BJ (cell line): ENCODE results near the gene RETSAT. TPM values are rescaled to one million over a fixed set of nuclear protein-coding genes. Genes with fewer than 3 reads are reported as not detected.
"Not testable (repeated sequence)": the region's sequence is repeated elsewhere in the genome, so short reads cannot be mapped to it uniquely, and the experiment has no call there.

Source experiments
- CTCF ChIA-PET: fragments of 350-600 bp; formaldehyde crosslinking; extraction: SDS; loops from one replicate; lab custom pipeline; 2021; ENCODE audit warnings: antibody characterized with exemption, inconsistent platforms; lab: Yijun Ruan, JAX
- POLR2A ChIA-PET: fragments of 300-600 bp; sonication (Branson Sonifier 250); formaldehyde crosslinking; extraction: SDS; loops from one replicate; lab custom pipeline; 2021; ENCODE audit warnings: antibody characterized with exemption; lab: Charles Lee
- DNase-seq: peaks from one replicate; pipeline ENCODE4 v3.0.0-alpha.2; 2011; ENCODE audit warnings: low read depth
- H3K27me3 ChIP-seq: 2 replicates; pipeline ENCODE4 v1.6.0; 2011; ENCODE audit warnings: low read length; ENCODE audit not compliant: control insufficient read depth, insufficient read depth
- H3K36me3 ChIP-seq: 2 replicates; pipeline ENCODE4 v1.5.1; 2011; ENCODE audit warnings: low read length; ENCODE audit not compliant: control insufficient read depth, insufficient read depth
- H3K4me3 ChIP-seq: 2 replicates; pipeline ENCODE4 v1.5.1; 2011; ENCODE audit warnings: low read depth, mild to moderate bottlenecking, control low read depth, low read length
- CTCF ChIP-seq: IDR thresholded peaks from 2 replicates; pipeline ENCODE4 v1.5.1; 2011; ENCODE audit warnings: low read depth, mild to moderate bottlenecking, control low read depth, inconsistent platforms, low read length, moderate library complexity; ENCODE audit not compliant: insufficient read depth
- polyA plus RNA-seq: library from polyadenylated mRNA; depleted of rRNA; stranded (reverse); fragments of >200 nt; gene quantifications from 2 replicates; pipeline ENCODE4 v1.2.3, GENCODE V29; 2011

RETSAT gene
- polyA plus RNA-seq, 1 experiment, result 54.4 TPM

- ChIA-PET CTCF (interaction anchor here (0.9 to 1.0 kb wide), 2 partner anchors 92 to 249 kb away, joined by 3 read pairs; no protein-coding TSS in a partner anchor), POLR2A (interaction anchor here (0.5 kb wide), 1 partner anchor 236 kb away, joined by 5 read pairs; no protein-coding TSS in a partner anchor)
- H3K4me3 ChIP-seq, result peak overlapping the region; percentile 66
- peaks cover 6% of the 10 kb centered on the region for H3K36me3 ChIP-seq
- no peak for DNase-seq
- no peaks in the 10 kb centered on the region for H3K27me3 ChIP-seq
- TF ChIP-seq CTCF, result no peak
These were observed 27.0 kb downstream of the RETSAT start for GRCh38 chr2:85327160-85327821.

GRCh38 chr2:85326406-85327159, 27.7 kb downstream of the RETSAT start:
- POLR2A ChIA-PET, result interaction anchor here (0.5 kb wide), 1 partner anchor 237 kb away, joined by 5 read pairs; no protein-coding TSS in a partner anchor
- CTCF ChIA-PET, result interaction anchor here (1.0 to 1.1 kb wide), 2 partner anchors 94 to 248 kb away, joined by 3 read pairs; no protein-coding TSS in a partner anchor
- DNase-seq, result no peak

GRCh38 chr2:85325466-85325811, 28.9 kb downstream of the RETSAT start:
- Histone ChIP-seq H3K4me3 (peak overlapping the region; percentile 66), H3K27me3 (no peaks in the 10 kb centered on the region), H3K36me3 (peaks cover 11% of the 10 kb centered on the region)
- ChIA-PET CTCF (interaction anchor here (1.1 to 1.3 kb wide), 2 partner anchors 95 to 259 kb away, joined by 3 to 4 read pairs; no protein-coding TSS in a partner anchor), POLR2A (no interaction called here)
- no peak for TF ChIP-seq CTCF
- DNase-seq, result no peak

More at GRCh38 chr2:85326406-85327159, 27.7 kb downstream of the RETSAT start:
- Histone ChIP-seq H3K4me3 (peak overlapping the region; percentile 66), H3K27me3 (no peaks in the 10 kb centered on the region), H3K36me3 (peaks cover 9% of the 10 kb centered on the region)
- no peak for TF ChIP-seq CTCF

DNA sequence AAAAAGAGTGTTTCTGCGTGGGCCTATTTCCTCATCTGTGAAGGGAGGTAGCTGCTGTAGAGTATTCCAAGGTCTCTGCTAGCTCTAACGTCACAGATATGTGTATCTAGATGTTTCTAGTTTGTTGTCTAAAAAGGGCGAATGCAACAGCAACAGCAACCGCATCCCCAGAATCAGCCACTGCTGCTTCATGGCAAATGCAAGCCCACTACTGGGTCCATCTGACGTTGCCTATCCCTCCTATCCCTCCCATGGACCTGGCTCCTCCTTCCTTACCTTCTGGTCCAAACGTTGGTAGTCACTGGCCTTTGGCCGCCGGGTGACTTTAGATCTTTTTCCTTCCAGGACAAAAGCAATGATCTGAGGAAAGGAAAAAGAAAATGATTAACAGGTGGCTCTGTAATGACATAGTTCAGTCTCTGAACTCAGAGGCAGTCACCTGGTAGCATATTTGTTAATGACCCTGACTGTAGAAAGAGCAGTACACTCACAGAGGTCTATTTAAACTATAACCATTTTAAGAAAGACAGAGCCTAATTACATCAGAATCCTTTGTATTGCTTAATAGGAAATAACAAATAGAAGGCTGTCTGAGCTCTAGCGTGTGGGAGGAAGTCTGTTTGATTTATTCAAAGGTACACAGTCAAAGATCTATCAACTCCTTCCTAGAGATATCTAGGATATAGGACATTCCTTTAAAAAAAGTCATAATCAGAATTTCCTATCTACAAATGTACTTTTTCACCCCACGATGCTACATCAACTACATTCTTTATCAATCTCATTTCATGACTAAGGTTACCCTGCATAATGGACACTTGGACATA, 29.5 kb downstream of the RETSAT start:
- DNase-seq, result no peak
- ChIA-PET CTCF (interaction anchor here (1.3 kb wide), 1 partner anchor 258 kb away, joined by 4 read pairs; no protein-coding TSS in a partner anchor), POLR2A (no interaction called here)
- Histone ChIP-seq H3K36me3 (peaks cover 12% of the 10 kb centered on the region), H3K27me3 (no peaks in the 10 kb centered on the region), H3K4me3 (peak overlapping the region; percentile 66)
- no peak for TF ChIP-seq CTCF

- CTCF ChIA-PET, H3K4me3 ChIP-seq, DNase-seq, H3K27me3 ChIP-seq: not testable (repeated sequence)
- POLR2A ChIA-PET, result interaction anchor here (0.6 kb wide), 1 partner anchor 266 kb away, joined by 4 read pairs; no protein-coding TSS in a partner anchor
- H3K36me3 ChIP-seq, result peaks cover 12% of the 10 kb centered on the region
These were observed 30.4 kb downstream of the RETSAT start for GRCh38 chr2:85323988-85324367.
